ENCODE data around the gene RAD51B. TPM values are rescaled to one million over a fixed set of nuclear protein-coding genes. Genes with fewer than 3 reads are reported as not detected.

Gene RAD51B
- total RNA-seq, 2 donors from 2014 or later = 9.3 to 12.1 TPM

GRCh38 chr14:67917006-67917405 is 97.4 kb downstream of the RAD51B start:
- Histone ChIP-seq H3K9me3 (no peaks in the 10 kb centered on the region), H3K36me3 (no peaks in the 10 kb centered on the region), H3K4me1 (ENCODE audit: control insufficient read depth in 1 of 2, low read depth in 2 of 2) (no peaks in the 10 kb centered on the region), H3K4me3 (no peak overlapping the region), H3K27ac (no peak overlapping the region), H3K27me3 (replicated peaks; ENCODE audit: insufficient read depth) (no peaks in the 10 kb centered on the region)
- no peak for DNase-seq (ENCODE audit: low spot score)
- no peak for TF ChIP-seq CTCF (IDR thresholded peaks at IDR 0.05)
- no peak for ATAC-seq (ENCODE audit: insufficient number of reproducible peaks, low FRiP score, low read depth)

- no peaks in the 10 kb centered on the region for H3K9me3 ChIP-seq
- no peak for ATAC-seq (ENCODE audit: insufficient number of reproducible peaks, low FRiP score, low read depth)
- no peak for TF ChIP-seq CTCF (IDR thresholded peaks at IDR 0.05)
- H3K27ac ChIP-seq = no peak overlapping the region
- DNase-seq (ENCODE audit: low spot score) = no peak
- H3K4me3 ChIP-seq = no peak overlapping the region
- H3K4me1 ChIP-seq (ENCODE audit: control insufficient read depth in 1 of 2, low read depth in 2 of 2) = no peaks in the 10 kb centered on the region
- H3K27me3 ChIP-seq (replicated peaks; ENCODE audit: insufficient read depth) = no peaks in the 10 kb centered on the region
- H3K36me3 ChIP-seq = no peaks in the 10 kb centered on the region
Measured at GRCh38 chr14:67918838-67919237, 99.3 kb downstream of the RAD51B start.

DNA sequence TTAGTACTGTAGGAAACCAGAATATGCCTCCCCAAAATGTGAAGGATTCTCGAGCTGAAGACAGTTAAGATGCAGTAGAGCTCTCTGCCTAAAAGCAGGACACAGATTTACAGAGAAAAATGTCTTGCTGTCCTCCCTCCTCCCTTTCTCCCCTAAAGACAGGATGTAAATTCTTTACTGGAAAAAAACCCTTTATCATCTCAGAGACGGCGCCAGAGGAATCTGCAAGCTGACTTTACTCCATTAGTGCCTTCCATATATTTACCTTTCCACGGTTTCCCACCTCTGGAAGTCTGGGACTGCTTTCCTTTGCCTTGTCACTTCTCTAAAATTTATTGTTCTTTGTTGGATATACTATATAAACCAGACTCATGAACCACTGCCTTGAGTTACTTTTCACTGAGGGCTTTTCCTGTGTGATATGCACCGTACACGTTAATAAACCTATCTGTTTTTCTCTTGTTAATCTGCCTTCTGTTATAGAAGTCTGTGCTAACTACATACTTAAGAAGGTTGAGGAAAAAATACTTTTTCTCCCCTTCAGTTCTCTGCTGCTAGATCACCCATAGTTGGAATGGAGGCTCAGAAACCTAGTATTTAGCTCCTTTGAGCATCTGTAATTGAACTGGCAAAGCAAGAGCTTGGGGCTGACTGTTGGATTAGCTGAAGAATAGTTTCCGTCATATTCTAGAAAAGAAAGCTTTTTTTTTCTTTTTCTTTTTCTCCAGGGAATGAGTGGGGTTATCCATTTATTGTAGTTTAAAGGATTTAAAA is 99.9 kb downstream of the RAD51B start:
- H3K4me3 ChIP-seq = no peak overlapping the region
- no peak for TF ChIP-seq CTCF (IDR thresholded peaks at IDR 0.05)
- H3K9me3 ChIP-seq = no peaks in the 10 kb centered on the region
- no peaks in the 10 kb centered on the region for H3K36me3 ChIP-seq
- H3K27me3 ChIP-seq (replicated peaks; ENCODE audit: insufficient read depth) = no peaks in the 10 kb centered on the region
- ATAC-seq (ENCODE audit: insufficient number of reproducible peaks, low FRiP score, low read depth) = no peak
- DNase-seq (ENCODE audit: low spot score) = no peak
- H3K4me1 ChIP-seq (ENCODE audit: control insufficient read depth in 1 of 2, low read depth in 2 of 2) = no peaks in the 10 kb centered on the region
- H3K27ac ChIP-seq = no peak overlapping the region

- no peaks in the 10 kb centered on the region for H3K27me3 ChIP-seq (replicated peaks; ENCODE audit: insufficient read depth)
- TF ChIP-seq CTCF (IDR thresholded peaks at IDR 0.05) = no peak
- DNase-seq (ENCODE audit: low spot score) (no peak), ATAC-seq (ENCODE audit: insufficient number of reproducible peaks, low FRiP score, low read depth) (no peak)
- H3K36me3 ChIP-seq = no peaks in the 10 kb centered on the region
- no peak overlapping the region for H3K4me3 ChIP-seq
- H3K27ac ChIP-seq = no peak overlapping the region
- peaks cover 17% of the 10 kb centered on the region for H3K9me3 ChIP-seq
- H3K4me1 ChIP-seq (ENCODE audit: control insufficient read depth in 1 of 2, low read depth in 2 of 2) = no peaks in the 10 kb centered on the region
Measured at GRCh38 chr14:67926821-67927220, 107.2 kb downstream of the RAD51B start.

DNA sequence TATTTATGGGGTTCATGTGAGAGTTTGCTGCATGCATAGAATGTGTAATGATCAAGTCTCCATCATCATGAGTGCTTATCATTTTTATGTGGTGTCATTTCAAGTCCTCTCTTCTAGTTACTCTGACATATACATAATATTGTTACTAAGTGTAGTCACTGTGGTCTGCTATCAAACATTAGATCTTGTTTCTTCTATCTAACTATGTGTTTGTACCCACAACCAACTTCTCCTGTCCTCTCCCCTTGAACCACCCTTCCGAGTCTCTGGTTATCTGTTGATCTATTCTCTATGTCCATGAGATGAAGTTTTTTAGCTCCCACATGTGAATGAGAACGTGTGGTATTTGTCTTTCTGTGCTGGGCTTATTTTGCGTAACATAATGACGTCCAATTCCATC is 107.7 kb downstream of the RAD51B start:
- Histone ChIP-seq H3K4me1 (ENCODE audit: control insufficient read depth in 1 of 2, low read depth in 2 of 2) (no peaks in the 10 kb centered on the region), H3K36me3 (no peaks in the 10 kb centered on the region), H3K4me3 (no peak overlapping the region), H3K9me3 (peaks cover 17% of the 10 kb centered on the region), H3K27ac (no peak overlapping the region), H3K27me3 (replicated peaks; ENCODE audit: insufficient read depth) (no peaks in the 10 kb centered on the region)
- no peak for DNase-seq (ENCODE audit: low spot score)
- no peak for ATAC-seq (ENCODE audit: insufficient number of reproducible peaks, low FRiP score, low read depth)
- TF ChIP-seq CTCF (IDR thresholded peaks at IDR 0.05) = no peak

Measured in thoracic aorta (tissue), 2 donors.